ENCODE results near the gene CD101.

The CD101 gene

DNA sequence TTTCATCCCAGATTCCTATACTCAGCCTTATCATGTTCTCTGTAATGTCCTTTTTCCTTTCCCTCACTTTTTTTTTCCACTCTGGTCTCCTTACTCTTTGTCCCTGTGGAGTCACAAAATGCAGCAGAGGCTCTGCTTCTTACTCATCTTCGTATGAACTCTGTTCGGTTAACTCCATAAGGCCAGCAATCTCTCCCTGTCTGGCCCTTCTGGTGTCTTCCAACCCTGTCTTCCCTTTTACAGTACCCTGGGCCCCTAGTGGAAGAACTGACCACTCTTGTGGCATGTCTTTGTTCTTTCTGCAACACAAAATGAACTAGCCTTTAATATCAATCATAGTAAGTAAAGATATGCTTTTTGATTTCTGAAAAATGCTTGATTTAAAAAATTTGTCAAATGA is 7.1 kb downstream of the CD101 start:
- no peaks in the 10 kb centered on the region for H3K4me1 ChIP-seq
- H3K4me3 ChIP-seq (ENCODE audit: low read depth, low read length) = no peak overlapping the region
- no peaks in the 10 kb centered on the region for H3K36me3 ChIP-seq (ENCODE audit: control insufficient read depth, insufficient read depth, low read length)
- no peak overlapping the region for H3K27ac ChIP-seq
- H3K9me3 ChIP-seq (ENCODE audit: control insufficient read depth, low read length) = no peaks in the 10 kb centered on the region
- no peak overlapping the region for H3K9ac ChIP-seq
- no peak for TF ChIP-seq CTCF (IDR thresholded peaks at IDR 0.05)
- no peaks in the 10 kb centered on the region for H3K79me2 ChIP-seq
- no peaks in the 10 kb centered on the region for H3K27me3 ChIP-seq (ENCODE audit: control insufficient read depth, insufficient read depth, low read length)
- H2AFZ ChIP-seq = no peak overlapping the region
- no peak overlapping the region for H3K4me2 ChIP-seq (ENCODE audit: low read length)

DNA sequence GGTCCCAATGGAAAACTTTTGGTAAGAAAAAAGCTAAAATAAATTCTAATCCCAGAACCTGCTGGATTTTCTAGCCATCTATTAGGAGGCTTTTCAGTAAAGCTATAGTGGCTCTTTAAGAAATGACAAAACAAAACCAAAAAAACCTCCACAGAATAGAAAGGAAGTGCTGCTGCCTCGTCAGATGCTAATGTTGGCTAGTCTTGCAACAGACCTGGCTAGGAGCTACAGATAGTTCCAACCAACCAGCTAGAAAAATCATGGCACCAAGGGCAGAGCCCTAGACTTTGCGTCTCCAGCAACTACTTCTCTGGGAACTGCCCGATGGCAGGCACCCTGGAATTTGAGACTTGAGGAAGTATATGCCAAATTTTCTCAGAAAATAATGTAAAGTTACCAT is 7.6 kb downstream of the CD101 start:
- Histone ChIP-seq H3K36me3 (ENCODE audit: control insufficient read depth, insufficient read depth, low read length) (no peaks in the 10 kb centered on the region), H3K4me2 (ENCODE audit: low read length) (no peak overlapping the region), H3K9ac (no peak overlapping the region), H3K79me2 (no peaks in the 10 kb centered on the region), H2AFZ (no peak overlapping the region), H3K4me3 (ENCODE audit: low read depth, low read length) (no peak overlapping the region), H3K27me3 (ENCODE audit: control insufficient read depth, insufficient read depth, low read length) (no peaks in the 10 kb centered on the region), H3K27ac (no peak overlapping the region), H3K4me1 (no peaks in the 10 kb centered on the region), H3K9me3 (ENCODE audit: control insufficient read depth, low read length) (no peaks in the 10 kb centered on the region)
- no peak for TF ChIP-seq CTCF (IDR thresholded peaks at IDR 0.05)

DNA sequence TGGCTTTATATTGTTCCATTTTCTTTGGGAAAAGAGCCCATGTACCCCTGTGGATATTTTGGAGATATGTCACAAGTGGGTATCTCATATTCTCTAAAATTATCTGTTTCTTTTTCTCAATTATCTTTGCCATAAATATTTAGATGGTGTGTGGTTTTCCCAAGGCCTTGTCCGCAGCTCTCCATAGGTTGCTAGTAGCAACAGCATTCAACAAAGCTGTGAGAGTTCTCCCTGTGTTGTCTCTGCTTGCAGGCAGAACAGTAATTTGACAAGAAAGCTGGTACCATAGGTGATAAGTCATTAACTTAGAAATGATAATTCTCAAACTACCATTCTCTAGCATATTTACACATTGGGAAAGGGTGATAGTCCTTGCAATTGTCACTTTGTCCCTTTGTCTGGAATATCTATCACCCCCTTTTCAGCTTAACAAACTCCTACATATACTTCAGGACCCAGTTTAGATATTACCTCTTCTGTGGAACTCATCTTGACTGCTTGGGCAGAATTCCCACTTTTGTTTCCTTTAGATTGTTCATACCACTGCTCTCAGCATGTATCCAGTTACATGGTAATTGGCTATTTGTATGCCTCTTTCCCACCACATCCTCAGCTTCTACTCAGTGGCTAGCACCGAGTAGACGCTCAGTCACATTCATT is 8.9 kb downstream of the CD101 start:
- Histone ChIP-seq H3K9ac (no peak overlapping the region), H3K27ac (no peak overlapping the region), H3K79me2 (no peaks in the 10 kb centered on the region), H3K36me3 (ENCODE audit: control insufficient read depth, insufficient read depth, low read length) (no peaks in the 10 kb centered on the region), H3K4me1 (no peaks in the 10 kb centered on the region), H3K27me3 (ENCODE audit: control insufficient read depth, insufficient read depth, low read length) (no peaks in the 10 kb centered on the region), H3K4me2 (ENCODE audit: low read length) (no peak overlapping the region), H3K4me3 (ENCODE audit: low read depth, low read length) (no peak overlapping the region), H2AFZ (no peak overlapping the region), H3K9me3 (ENCODE audit: control insufficient read depth, low read length) (no peaks in the 10 kb centered on the region)
- no peak for TF ChIP-seq CTCF (IDR thresholded peaks at IDR 0.05)

DNA sequence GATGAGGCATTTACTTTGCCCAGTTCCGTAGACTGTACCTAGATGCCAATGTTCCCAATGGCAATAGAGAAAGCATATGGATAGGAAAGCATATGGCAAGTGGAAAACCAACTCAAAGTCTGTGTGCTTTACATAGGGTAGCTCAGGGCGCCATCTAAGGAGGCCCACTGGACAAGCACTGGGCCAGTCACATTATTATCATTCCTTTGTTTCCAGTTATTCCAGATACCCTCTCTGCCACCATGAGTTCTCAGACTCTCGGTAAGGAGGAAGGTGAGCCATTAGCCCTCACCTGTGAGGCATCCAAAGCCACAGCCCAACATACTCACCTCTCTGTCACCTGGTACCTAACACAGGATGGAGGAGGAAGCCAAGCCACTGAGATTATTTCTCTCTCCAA is 9.8 kb downstream of the CD101 start:
- no peak for TF ChIP-seq CTCF (IDR thresholded peaks at IDR 0.05)
- no peaks in the 10 kb centered on the region for H3K79me2 ChIP-seq
- H3K4me2 ChIP-seq (ENCODE audit: low read length) = no peak overlapping the region
- no peaks in the 10 kb centered on the region for H3K9me3 ChIP-seq (ENCODE audit: control insufficient read depth, low read length)
- no peaks in the 10 kb centered on the region for H3K4me1 ChIP-seq
- H2AFZ ChIP-seq = no peak overlapping the region
- no peak overlapping the region for H3K4me3 ChIP-seq (ENCODE audit: low read depth, low read length)
- H3K27ac ChIP-seq = no peak overlapping the region
- H3K27me3 ChIP-seq (ENCODE audit: control insufficient read depth, insufficient read depth, low read length) = no peaks in the 10 kb centered on the region
- H3K36me3 ChIP-seq (ENCODE audit: control insufficient read depth, insufficient read depth, low read length) = no peaks in the 10 kb centered on the region
- H3K9ac ChIP-seq = no peak overlapping the region

GRCh38 chr1:117013309-117013858 is 11.8 kb downstream of the CD101 start:
- Histone ChIP-seq H3K4me1 (no peaks in the 10 kb centered on the region), H3K27me3 (ENCODE audit: control insufficient read depth, insufficient read depth, low read length) (no peaks in the 10 kb centered on the region), H2AFZ (no peak overlapping the region), H3K27ac (no peak overlapping the region), H3K9ac (no peak overlapping the region), H3K36me3 (ENCODE audit: control insufficient read depth, insufficient read depth, low read length) (no peaks in the 10 kb centered on the region), H3K79me2 (no peaks in the 10 kb centered on the region), H3K4me3 (ENCODE audit: low read depth, low read length) (no peak overlapping the region), H3K4me2 (ENCODE audit: low read length) (no peak overlapping the region), H3K9me3 (ENCODE audit: control insufficient read depth, low read length) (no peaks in the 10 kb centered on the region)
- TF ChIP-seq CTCF (IDR thresholded peaks at IDR 0.05) = no peak
